Gastrocnemius medialis (tissue), 4 donors: Measurements from ENCODE around the gene RNU1-1.
"Not testable (repeated sequence)": the region's sequence is repeated elsewhere in the genome, so short reads cannot be mapped to it uniquely, and the experiment has no call there.

ENCODE experiments used
- CTCF ChIP-seq, 5 experiments: fragments of 450-650 bp in 3 of 5; fragments of 200-600 bp in 2 of 5; sonication (generic) in 2 of 5; IDR thresholded peaks in 4 of 5; conservative IDR thresholded peaks in 1 of 5; 1 replicate in 4 of 5; 2 replicates in 1 of 5; pipeline ENCODE4 v1.5.1; 2016 to 2019; ENCODE audit warnings: antibody characterized with exemption in 5 of 5, mild to moderate bottlenecking in 3 of 5, moderate library complexity in 3 of 5
- POLR2A ChIP-seq, 2 donors: fragments of 450-650 bp; IDR thresholded peaks; one replicate each; pipeline ENCODE4 v1.6.1; 2017; ENCODE audit warnings: antibody characterized with exemption in 2 of 2, mild to moderate bottlenecking in 2 of 2, moderate library complexity in 2 of 2

- not testable (repeated sequence) for TF ChIP-seq POLR2A (IDR thresholded peaks at IDR 0.05); CTCF (IDR thresholded peaks at IDR 0.05 in 4 of 5, conservative IDR thresholded peaks at IDR 0.05 in 1 of 5)
Measured at GRCh38 chr1:16512624-16513411, 1.3 kb downstream of the RNU1-1 start.
